BJ (cell line): Measurements from ENCODE around the gene NEURL3. TPM values are rescaled to one million over a fixed set of nuclear protein-coding genes. Genes with fewer than 3 reads are reported as not detected.

Source experiments
- CTCF ChIA-PET: fragments of 350-600 bp; formaldehyde crosslinking; extraction: SDS; loops from one replicate; lab custom pipeline; 2021; ENCODE audit warnings: antibody characterized with exemption, inconsistent platforms; lab: Yijun Ruan, JAX
- POLR2A ChIA-PET: fragments of 300-600 bp; sonication (Branson Sonifier 250); formaldehyde crosslinking; extraction: SDS; loops from one replicate; lab custom pipeline; 2021; ENCODE audit warnings: antibody characterized with exemption; lab: Charles Lee
- DNase-seq: peaks from one replicate; pipeline ENCODE4 v3.0.0-alpha.2; 2011; ENCODE audit warnings: low read depth
- H3K27me3 ChIP-seq: 2 replicates; pipeline ENCODE4 v1.6.0; 2011; ENCODE audit warnings: low read length; ENCODE audit not compliant: control insufficient read depth, insufficient read depth
- H3K36me3 ChIP-seq: 2 replicates; pipeline ENCODE4 v1.5.1; 2011; ENCODE audit warnings: low read length; ENCODE audit not compliant: control insufficient read depth, insufficient read depth
- H3K4me3 ChIP-seq: 2 replicates; pipeline ENCODE4 v1.5.1; 2011; ENCODE audit warnings: low read depth, mild to moderate bottlenecking, control low read depth, low read length
- polyA plus RNA-seq: library from polyadenylated mRNA; depleted of rRNA; stranded (reverse); fragments of >200 nt; gene quantifications from 2 replicates; pipeline ENCODE4 v1.2.3, GENCODE V29; 2011
- TF ChIP-seq, protein P1 (sequence below): IDR thresholded peaks from 2 replicates; pipeline ENCODE4 v1.5.1; 2011; ENCODE audit warnings: low read depth, mild to moderate bottlenecking, control low read depth, inconsistent platforms, low read length, moderate library complexity; ENCODE audit not compliant: insufficient read depth

Gene NEURL3
- polyA plus RNA-seq, 1 experiment, result not detected

DNA sequence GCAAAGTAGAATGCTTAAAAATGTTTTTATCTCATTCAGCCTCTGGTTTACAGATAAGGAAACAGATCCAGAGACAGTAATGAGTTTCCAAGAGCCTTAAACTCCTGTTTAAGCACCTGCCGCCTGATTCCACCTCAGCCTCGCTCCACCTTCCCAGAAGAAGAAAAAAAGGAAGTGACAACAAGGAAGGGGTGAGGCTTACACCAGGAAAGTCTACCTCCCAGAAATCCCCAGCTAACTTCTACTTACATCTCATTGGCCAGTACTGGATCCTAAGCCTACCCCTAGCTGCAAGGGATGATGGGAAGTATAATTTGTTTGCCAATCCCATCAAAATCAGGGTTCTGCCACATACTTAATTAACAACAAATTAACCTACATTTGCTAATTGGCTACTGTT is 16.1 kb upstream of the NEURL3 start:
- Histone ChIP-seq H3K27me3 (no peaks in the 10 kb centered on the region), H3K36me3 (no peaks in the 10 kb centered on the region), H3K4me3 (no peak overlapping the region)
- CTCF ChIA-PET, result interaction anchor here (1.0 to 3.6 kb wide), 3 partner anchors 11 to 114 kb away, joined by 4 to 26 read pairs (median 8); no protein-coding TSS in a partner anchor
- DNase-seq, result no peak
- TF ChIP-seq, protein P1, sequence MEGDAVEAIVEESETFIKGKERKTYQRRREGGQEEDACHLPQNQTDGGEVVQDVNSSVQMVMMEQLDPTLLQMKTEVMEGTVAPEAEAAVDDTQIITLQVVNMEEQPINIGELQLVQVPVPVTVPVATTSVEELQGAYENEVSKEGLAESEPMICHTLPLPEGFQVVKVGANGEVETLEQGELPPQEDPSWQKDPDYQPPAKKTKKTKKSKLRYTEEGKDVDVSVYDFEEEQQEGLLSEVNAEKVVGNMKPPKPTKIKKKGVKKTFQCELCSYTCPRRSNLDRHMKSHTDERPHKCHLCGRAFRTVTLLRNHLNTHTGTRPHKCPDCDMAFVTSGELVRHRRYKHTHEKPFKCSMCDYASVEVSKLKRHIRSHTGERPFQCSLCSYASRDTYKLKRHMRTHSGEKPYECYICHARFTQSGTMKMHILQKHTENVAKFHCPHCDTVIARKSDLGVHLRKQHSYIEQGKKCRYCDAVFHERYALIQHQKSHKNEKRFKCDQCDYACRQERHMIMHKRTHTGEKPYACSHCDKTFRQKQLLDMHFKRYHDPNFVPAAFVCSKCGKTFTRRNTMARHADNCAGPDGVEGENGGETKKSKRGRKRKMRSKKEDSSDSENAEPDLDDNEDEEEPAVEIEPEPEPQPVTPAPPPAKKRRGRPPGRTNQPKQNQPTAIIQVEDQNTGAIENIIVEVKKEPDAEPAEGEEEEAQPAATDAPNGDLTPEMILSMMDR, result no peak
- POLR2A ChIA-PET, result no interaction called here

DNA sequence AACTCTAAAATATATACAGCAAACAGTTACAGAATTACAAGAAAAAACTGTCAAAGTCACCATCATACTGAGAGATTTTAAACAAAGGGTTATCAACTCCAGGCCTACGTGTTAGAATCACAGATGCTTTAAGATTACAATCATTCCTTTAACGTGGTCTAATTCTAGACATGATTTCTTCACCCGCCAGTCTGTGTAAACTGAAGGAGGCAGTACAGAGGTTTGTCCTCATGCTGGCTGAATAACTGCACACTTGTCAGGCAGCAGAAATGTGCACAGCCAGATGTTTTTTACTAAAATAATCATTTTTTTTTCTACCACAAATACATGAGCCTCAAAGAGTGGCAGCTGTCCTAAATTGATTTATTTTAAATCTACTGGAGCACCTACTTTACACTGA is 15.5 kb upstream of the NEURL3 start:
- Histone ChIP-seq H3K36me3 (no peaks in the 10 kb centered on the region), H3K4me3 (no peak overlapping the region), H3K27me3 (no peaks in the 10 kb centered on the region)
- TF ChIP-seq, protein P1, result 0 out of 2 replicates have a peak, but pooled peaks have one; percentile 5
- ChIA-PET CTCF (interaction anchor here (2.0 to 3.6 kb wide), 2 partner anchors 11 to 34 kb away, joined by 8 to 26 read pairs; no protein-coding TSS in a partner anchor), POLR2A (no interaction called here)
- DNase-seq, result no peak

DNA sequence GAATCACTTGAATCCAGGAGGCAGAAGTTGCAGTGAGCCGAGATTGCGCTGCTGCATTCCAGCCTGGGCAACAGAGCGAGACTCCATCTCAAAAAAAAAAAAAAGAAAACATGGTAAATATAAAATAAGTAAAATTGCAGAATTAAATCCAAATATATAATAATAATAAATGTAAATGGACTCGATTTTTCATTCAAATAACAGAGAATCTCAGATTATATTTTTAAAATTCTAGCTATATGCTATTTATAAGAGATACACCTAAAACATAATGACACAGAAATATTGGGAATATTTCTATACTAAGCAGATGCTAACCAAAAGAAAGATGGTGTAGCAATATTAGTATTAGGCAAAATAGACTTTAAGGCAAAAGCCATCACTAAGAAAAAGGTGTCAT is 15.1 kb upstream of the NEURL3 start:
- Histone ChIP-seq H3K36me3 (no peaks in the 10 kb centered on the region), H3K27me3 (no peaks in the 10 kb centered on the region), H3K4me3 (no peak overlapping the region)
- no peak for DNase-seq
- CTCF ChIA-PET, result interaction anchor here (2.0 to 3.6 kb wide), 2 partner anchors 10 to 34 kb away, joined by 8 to 26 read pairs; no protein-coding TSS in a partner anchor
- TF ChIP-seq, protein P1, result no peak
- POLR2A ChIA-PET, result no interaction called here

DNA sequence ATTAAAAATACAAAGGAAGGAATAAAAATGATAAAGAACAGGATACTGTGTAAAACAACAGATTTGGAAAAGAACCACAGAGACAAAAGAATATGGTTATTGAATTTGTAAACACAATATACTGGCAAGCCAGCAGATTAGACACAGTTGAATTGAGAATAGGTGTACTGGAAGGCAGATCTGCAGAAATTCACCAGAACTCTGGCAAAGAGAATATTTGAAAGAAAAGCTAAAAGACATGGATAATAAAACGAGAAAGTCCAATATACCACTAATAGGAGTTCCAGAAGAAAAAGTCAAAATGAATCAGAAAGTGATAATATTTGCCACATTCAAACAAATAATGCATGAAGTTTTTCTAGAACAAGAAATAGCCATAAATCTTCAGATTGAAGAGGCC is 11.9 kb upstream of the NEURL3 start:
- TF ChIP-seq, protein P1, result no peak

DNA sequence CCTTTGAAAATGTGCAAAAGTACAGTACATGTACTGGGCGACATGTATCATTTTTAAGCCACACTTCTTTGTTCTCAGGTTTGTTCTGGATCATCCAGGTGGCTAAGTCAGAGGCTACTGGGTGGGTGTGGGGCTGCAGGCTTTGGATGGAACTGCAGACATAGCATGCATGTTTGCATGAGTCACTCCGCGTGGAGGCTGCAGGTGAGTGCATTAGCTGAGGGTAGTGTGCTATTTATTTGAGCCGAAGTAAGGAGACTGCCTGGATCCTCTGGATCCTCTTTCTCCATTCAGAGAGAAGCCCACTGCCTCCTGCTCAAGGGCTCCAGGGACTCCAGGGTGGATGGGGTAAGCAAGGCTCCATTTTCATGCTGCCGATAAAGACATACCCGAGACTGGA is 9.4 kb upstream of the NEURL3 start:
- H3K27me3 ChIP-seq, result peaks cover 5% of the 10 kb centered on the region
- TF ChIP-seq, protein P1, result no peak
- CTCF ChIA-PET, result interaction anchor here (2.1 to 2.4 kb wide), 2 partner anchors 40 to 107 kb away, joined by 5 to 12 read pairs; no protein-coding TSS in a partner anchor
- no peaks in the 10 kb centered on the region for H3K36me3 ChIP-seq
- POLR2A ChIA-PET, result no interaction called here
- H3K4me3 ChIP-seq, result no peak overlapping the region
- no peak for DNase-seq

More for the DNA sequence above, 11.9 kb upstream of the NEURL3 start:
- no peak overlapping the region for H3K4me3 ChIP-seq
- POLR2A ChIA-PET, result no interaction called here
- DNase-seq, result no peak
- no peaks in the 10 kb centered on the region for H3K27me3 ChIP-seq
- H3K36me3 ChIP-seq, result no peaks in the 10 kb centered on the region
- CTCF ChIA-PET, result interaction anchor here (2.4 to 2.9 kb wide), 2 partner anchors 8 to 110 kb away, joined by 12 to 25 read pairs; no protein-coding TSS in a partner anchor
